NCI-H1105 (cell line): ENCODE data around the gene CMTM1.

Experiments
- DNase-seq: peaks from one replicate; lab custom pipeline; 2025; lab: John Stamatoyannopoulos, UW

Gene CMTM1

DNA sequence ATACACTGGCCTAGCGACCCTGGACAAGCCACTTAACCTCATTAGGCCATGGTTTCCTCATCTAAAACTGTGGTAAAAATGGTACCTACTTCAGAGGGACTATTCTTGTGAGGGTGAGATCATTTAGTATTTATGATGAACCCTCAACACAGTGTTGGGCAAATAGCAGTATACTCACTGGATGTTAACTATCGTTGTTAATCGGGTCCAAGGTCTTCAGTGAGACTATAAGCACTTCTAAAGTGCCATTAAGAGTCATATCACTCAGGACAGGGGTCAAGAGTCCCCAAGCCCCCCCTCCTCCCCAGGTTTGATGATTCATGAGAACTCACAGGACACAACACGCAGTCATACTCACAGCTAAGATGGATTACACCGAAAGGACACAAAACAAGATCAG, 27.3 kb upstream of the CMTM1 start:
- DNase-seq: no peak

DNA sequence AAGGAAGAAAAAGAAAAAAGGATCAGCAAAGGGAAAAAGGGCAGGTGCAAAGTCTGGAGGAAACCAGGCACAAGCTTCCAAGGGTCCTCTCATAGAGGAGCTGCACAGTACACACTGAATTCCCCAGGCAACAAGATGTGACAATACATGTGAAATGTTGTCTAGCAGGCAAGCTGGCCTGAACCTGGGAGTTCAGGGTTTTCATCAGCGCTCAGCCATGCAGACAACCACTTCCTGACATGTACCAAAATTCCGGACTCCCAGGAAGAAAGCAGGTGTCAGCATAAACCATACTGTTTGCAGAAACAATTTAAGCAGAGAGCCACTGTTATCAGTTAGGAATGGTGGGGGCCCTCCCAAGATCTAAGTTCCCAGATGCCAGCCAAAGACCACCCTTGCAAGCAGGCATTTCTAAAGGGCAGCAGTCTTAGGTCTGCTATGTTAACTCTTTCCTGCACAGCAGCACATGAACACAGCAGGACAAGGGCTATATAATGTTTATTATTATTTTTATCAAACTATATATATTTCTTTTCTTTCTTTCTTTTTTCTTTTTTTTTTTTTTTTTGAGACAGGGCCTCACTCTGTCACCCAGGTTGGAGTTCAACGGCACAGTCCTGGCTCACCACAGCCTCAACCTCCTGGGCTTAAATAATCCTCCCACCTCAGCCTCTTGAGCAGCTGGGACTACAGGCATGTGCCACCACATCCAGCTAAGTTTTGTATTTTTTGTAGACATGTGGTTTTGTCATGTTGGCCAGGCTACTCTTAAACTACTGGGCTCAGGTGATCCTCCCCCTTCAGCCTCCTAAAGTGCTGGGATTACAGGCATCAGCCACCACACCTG, 26.4 kb upstream of the CMTM1 start:
- DNase-seq: no peak

DNA sequence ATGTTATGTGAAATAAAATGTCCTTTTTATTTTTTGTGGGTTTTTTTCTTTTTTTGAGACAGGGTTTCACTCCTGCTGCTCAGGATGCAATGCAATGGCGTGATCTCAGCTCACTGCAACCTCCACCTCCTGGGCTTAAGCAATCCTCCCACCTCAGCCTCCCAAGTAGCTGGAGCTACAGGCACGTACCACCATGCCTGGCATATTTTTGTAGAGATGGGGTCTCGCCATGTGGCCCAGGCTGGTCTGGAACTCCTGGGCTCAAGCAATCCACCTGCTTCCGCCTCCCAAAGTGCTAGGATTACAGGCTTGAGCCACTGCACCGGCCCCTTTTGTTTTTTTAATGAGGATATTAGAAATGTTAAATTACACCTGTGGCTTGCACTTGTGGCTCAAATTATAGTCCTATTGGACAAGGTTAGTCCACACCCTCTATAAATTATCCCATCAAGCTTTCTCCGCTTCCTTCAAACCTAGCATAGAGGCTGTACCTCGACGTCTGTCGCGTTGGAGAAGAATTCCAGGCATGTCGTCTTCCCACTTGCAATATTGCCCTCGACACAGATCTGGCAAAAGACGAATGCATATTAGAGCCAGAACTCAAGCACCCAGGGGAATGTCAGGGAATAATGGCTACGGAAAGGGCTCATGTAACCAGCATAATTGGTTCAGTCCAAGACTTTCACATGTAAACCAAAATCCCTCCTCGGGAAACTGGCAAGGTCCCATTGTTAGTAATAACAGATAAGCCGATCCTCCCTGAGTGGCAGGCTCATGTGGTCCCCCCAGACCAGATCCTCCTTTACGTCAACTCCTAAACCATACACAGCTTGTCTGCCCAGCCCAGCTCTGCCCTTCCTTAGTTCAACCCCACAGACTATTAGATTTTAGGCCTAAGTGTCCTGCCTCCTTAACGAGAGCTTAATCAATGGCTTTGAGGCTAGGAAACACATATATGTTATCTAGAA, 24.6 kb upstream of the CMTM1 start:
- no peak for DNase-seq

DNA sequence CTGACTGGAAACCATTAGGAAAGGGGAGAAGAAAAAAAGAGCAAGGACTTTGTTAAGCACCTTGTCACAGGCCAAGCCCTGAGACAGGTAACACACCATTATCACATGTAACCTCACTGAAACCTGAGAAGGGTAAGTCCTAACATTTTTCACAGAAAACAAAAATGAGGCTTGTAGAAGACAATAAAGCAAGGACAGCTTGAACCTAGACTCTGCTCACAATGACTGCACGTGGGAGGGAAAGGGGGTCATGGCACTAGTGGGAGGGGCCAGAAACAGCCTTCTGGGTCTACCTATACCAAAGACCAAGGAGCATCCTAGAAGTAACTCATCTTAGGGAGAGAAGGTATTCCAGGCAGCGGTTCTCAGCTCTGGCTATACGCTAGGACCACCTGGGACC, 23.8 kb upstream of the CMTM1 start:
- DNase-seq: no peak

DNA sequence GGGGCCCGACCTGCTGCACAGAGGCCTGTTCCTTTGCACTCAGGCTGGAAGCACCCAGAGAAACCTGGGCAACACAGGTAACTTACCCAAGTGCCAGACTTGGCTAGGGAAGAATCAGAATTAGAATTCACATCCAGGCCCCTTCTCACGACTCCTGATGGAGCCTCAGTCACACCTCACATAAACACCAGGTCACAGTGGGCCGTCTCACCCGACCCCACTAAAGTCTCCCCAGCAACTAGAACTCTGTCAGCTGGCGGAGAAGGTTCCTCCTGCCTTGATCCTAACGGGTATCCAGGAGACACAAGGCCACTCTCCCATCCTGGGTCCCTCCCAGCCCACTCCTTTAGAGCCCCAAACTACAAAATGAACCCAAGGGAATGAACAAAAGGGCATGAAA, 22.7 kb upstream of the CMTM1 start:
- DNase-seq: no peak

DNA sequence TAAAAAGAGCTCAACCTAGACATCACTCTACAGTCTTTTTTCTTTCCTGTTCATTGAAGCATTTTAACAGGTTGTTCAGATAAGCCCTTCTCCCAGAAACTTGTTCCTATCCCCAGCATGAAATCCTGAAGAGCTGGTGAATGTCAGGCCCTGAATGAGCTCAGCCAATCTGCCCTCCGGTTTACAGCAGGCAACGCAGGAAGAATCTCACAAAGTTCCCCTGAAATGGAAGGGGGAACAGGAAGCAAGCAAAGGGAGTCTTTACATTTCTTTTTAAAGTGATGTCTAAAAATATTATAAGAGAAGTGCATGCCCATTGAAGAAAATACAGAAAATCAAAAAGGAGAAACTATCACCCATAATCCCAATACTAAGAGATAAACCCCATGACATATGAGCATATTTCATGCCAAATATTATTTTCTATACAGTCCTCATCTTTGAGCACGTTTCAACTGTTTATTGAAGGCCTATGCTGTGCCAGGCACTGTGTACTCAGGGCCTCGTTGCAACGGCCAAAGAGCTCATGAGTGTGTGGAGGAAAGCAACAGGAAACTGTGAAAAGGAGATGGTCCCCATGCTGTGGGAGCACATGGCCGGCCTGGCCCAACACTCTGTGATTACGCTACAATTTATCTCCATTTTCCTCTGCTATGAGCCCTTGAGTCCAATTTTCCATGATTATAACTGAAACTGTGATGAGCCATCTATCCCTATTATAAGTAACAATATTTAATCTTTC, 22.1 kb upstream of the CMTM1 start:
- DNase-seq: no peak

DNA sequence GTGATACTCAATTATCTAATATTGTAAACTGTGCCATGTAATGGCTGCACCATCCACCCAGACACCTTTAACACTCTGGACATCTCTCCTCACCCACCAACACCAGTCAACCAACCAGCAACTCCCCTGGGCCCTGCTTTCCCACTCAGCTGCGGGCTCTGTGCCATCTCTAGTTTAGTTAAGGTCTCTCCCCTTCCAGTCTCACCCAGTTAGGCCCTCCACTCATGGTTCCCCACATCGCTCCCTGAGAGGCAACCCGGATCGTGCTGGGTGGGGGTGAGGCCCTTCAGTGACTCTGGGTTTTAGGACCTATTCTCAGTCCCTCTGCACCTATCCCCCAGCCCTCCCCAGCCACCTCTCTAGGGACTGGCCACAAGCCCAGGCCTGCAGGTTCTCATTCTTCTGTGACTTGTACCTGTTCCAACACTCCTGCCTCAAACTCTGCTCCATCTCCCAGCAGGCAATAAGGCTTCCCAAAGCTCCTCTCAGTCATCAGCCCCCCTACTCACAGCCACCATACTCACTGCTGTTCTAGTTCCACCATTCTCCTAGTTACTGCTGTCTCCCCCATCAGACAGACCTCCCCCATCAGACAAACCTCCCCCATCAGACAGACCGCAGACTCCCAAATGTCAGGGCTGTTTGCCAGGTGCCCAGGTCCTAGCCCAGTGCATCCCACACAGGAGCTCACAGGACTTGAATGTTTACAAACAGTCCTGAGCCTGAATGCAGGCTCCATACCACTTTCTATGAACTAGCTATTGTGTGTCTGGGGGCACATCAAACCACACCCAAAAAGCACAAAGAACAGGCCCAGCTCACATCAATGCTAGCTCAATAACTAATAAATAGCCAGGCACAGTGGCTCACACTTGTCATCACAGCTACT, 18.9 kb upstream of the CMTM1 start:
- no peak for DNase-seq

DNA sequence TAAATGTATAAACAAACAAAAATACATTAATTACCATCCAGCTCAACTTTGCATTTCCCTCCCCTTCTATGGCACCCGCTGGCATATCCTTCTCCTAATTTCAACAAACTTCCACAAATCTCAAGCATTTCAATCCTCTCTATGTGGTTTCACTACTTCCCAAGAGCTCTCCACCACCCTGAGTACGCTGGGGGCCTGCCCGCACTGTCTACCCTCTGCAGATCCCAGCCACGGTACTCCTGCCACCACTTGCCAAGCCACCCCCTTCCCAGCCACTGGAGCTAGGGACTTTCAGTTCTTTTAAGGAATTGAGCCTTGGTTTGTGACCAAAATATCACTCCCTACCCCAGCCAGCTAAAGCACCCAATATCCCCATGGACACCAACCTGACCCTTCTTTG, 18.2 kb upstream of the CMTM1 start:
- no peak for DNase-seq

DNA sequence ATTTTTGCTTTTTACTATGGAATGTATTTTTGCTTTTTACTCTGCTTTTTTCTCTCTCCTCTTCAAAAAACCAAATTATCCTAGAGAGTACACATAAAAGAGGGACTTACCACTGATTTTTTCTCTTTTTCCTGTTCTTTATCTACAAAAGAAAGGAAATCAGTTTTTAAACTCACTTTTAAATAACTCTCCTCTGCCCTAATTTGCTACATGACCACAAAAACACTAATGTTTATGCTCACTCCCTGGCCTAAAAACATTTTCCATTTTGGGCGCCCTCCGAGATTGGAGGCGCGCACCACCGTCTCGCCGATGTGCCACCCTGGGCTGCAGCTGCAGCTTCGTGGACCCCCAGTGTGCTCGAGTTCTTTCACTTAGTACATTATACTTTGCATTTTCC, 17.4 kb upstream of the CMTM1 start:
- no peak for DNase-seq

DNA sequence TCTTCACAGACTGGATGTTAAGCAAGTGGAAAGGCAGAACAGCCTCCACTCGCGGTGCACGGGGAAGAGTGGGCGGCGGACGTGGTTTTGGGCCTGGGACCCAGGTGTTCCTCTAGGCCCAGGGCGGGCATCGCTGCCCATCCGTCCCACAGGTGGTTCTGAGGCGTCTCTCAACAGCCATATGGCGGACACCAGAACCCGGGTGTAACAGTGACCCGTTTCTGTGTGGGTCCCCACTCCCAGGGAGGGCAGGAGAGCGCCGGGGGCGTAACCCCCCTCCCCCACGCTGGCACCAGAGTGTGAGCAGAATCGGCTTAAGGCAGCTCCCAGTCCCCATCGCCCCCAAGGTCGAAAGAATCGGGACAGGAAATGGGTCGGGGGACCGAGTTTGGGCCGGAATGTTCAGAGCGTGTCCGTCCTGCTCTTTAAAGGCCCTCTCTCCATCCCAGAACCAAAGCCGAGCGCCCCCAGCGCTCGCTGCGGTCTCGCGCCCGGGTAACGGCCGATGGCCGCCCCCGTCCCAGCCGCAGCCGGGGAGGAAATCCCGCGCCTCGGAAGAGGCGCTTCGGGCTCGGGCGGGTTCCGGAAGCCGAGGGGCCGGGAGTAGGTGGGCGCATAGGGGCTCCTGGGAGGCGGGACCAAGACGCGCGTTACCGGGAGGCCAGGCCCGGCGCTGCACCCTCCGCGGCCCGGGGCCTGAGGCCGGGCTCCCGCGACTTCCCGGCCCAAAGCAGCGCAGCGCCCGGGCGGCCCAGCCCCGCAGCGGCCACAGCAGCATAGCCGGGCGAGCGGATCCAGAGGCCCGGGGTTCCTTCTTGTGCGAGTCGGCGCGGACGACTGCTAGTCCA, 16.7 kb upstream of the CMTM1 start, which contains the start of gene TK2:
Gene TK2, minus strand, starts transcription at position 839 of the 848 bp plus-strand sequence. Its CDS starts 61 bp downstream, at position 778.
- no peak for DNase-seq

DNA sequence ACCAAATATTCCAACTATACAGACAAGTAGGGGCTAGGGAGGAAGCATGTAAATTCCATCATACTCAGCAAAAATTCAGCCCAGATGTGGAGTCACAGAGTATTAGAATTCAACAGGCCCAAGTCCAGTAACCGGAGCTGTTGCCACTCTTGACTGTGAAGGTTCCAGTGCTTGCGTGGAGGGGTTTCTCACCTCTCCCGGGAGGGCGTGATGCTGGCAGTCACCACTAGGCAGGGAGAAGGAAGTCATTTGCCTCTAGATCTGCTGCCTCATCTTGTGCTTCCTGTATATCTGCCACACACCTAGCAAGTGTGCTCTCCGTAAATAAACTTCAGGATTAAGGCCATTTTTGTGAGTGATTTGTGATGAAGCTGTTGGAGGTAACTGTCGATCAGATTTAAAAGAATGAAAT, 14.9 kb upstream of the CMTM1 start:
- no peak for DNase-seq

DNA sequence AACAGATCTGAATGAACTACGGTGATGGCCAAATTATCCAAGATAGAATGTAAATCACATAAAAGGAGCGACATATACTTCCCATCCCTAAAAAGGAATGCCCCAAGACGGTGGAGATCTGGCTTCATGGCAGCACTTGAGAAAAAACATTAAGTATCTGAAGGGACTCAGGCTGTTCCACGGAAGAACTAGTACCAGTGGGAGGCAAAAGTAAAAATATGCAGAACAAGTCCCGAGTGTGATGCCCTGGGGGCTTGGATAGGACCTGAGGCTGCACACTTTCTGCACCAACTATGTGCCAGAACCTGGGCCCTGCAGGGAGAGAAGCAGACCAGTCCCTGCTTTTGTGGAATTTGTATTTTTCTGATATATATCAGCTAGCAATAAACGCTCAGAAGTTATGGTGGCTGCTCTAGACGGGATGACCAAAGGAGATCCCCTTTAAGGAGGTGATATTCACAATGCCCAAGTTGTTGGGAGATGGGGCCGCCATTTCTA, 14.4 kb upstream of the CMTM1 start:
- DNase-seq: no peak

DNA sequence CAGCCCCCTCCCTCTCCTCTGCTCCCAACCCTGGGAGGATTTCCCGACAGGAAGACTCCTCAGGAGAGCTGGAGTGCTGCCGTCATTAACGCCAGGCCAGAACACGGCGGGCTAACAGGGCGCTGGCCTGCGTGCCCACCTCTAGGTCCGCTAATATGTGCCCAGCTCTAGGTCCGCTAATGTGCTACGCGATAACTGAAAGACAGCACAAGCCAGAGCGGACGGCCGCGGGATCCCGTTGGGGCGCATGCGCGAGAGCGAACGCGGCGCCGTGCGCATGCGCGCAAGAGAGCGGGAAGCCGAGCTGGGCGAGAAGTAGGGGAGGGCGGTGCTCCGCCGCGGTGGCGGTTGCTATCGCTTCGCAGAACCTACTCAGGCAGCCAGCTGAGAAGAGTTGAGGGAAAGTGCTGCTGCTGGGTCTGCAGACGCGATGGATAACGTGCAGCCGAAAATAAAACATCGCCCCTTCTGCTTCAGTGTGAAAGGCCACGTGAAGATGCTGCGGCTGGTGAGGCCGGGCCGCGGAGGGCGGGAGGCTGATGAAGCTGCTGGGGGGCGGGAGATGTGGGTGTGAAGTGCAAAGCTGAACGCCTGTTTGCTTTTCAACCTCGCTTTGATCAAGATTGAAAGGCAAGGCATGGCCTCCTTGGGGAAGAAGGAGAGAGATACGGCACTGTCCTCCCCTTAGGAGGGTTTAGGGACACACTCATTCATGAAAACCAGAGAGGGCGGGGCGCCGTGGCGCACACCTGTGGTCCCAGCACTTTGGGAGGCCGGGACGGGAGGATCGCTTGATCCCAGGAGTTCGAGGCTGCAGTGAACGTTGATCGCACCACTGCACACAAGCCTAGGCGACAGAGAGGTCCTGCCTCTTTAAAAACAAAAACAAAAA, 13.7 kb upstream of the CMTM1 start, which contains the start of gene CKLF:
Gene CKLF, plus strand, starts transcription at position 291 of the 892 bp plus-strand sequence. Its CDS starts 140 bp downstream, at position 431.
- peak; percentile 46 for DNase-seq

DNA sequence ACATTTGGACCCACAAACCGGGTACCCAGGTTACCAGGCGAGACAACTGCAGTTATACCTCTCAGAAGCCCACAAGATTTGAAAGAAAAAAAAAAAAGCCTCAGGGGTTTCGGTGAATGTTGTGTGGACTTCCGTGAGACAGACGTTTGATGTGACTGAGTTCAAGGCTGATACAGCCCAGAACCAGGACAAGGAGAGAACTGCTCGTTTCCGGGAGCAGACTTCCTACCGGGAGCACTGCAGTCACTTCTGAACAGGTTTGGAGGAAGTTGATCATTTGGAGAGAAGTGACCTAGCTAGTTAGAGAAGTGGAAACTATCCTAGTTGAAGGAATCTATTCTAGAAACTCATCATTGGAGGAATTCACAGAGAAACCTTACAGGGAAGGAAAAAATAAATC, 13.0 kb upstream of the CMTM1 start:
- DNase-seq: no peak

DNA sequence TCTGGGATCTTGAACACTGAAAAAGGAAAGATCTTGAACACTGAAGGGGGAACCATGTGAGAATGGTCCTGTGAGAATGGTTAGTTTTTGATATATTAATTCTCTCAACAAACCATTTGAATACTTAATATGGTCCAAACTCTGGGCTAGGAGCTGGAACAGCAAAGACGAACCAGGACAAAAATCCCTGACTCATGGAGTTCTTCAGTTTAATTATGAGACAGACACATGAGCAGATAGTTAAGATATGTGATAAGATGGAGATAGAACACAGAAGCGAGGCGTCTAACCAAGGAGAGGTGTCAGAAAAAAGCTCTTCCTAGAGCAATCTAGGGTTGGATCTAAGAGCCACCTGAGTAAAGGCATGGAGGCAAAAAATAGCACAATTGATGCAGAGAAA, 12.2 kb upstream of the CMTM1 start:
- DNase-seq: no peak

DNA sequence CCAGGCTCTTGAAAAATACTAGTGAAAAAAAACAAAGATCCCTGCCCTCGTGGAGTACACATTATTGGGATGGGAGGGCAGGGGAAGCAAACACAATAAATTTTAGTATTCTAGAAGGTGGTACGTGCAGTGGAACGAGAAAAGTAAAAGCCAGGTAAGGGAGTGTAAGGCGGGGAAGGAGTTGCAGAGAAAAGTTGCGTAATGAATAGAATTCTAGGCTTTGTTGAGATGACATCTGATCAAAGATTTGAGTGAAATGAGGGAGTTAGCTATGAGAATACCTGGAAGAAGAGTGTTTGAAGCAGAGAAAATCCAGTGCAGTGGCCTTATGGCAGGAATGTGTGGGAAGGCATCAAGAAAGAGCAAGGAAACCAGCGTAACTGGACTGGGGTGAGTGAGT, 11.7 kb upstream of the CMTM1 start:
- DNase-seq: no peak

DNA sequence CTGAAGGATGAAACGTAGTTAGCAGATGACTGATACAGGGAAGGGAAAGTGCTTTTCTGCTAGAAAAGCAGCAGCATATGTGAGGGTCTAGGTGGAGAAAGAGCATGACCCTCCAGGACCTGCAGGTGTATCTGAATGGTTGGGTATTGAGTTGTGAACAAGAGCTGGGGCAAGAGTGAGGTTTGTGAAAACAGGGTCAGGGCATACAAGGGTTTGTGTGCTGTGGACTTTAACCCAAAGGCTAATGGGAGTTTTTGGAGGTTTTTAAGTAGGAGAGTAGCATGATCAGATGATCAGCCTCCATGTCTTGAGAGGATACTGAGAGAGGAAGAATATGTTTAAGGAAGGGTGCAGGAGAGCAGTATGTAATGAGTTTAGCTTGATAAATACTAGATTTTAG, 6.1 kb upstream of the CMTM1 start:
- no peak for DNase-seq

DNA sequence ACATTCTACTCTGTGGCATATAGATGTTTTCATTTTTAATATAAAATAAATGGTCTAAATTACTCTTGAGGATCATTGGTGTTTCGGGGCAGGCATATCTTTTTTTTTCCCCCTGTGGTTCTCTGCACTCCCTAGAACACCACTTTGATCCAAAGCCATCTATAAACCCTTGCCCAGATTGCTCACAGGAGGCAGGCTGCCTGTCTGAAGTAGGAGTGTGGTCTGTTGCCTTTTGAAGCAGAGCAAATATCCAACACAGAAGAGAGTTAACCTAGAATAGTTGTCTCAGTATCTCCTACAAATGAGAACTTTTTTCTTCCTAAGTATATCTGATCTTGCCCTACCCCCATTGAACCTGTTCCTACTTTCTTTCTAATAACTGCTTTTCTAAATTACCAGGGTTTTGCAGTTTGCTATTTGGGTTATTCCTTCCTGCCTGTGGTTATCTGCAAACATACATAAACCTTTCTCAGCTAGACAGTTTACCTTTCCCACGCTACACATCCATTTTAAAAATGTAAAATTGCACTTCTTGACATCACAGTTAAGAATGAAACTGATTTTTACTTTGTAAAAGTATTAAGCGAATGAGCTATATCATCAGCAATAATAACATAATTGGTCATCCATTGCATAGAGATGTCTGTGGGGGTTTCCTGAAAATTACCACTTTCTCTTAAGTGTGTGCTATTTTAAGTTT, 4.7 kb upstream of the CMTM1 start:
- no peak for DNase-seq
